ENCODE measurements around the gene CLEC2B. TPM values are rescaled to one million over a fixed set of nuclear protein-coding genes. Genes with fewer than 3 reads are reported as not detected.

CLEC2B gene
- total RNA-seq, 1 experiment from 2014 or later, result not detected

DNA sequence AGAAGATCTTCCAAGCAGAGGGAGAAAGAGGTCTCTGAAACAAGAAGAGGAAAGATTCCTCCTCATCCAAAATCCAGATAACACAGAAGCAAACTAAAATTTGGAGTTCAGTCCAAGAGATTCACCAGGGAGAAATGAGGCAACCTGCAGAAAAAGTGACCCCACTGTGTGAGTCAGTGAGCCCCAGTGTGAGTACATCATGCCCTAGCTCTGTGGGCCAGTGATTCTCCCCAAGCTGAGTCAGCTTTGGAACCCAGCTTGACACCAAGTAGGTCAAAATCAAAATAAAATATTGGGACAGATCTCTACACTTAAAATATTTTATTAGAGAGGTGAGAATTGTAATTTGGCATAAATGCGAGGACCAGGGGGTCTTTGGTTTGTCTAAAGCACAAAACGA, 17.2 kb downstream of the CLEC2B start:
- H3K27me3 ChIP-seq (ENCODE audit: insufficient read depth, low read length), result no peaks in the 10 kb centered on the region
- no peak overlapping the region for H3K9ac ChIP-seq (ENCODE audit: extremely low read depth, insufficient read length, low read length)
- no peak overlapping the region for H2AK5ac ChIP-seq (ENCODE audit: insufficient read length, low read length)
- no peaks in the 10 kb centered on the region for H4K20me1 ChIP-seq (ENCODE audit: control insufficient read depth, insufficient read depth, insufficient read length)
- no peak overlapping the region for H4K5ac ChIP-seq (ENCODE audit: insufficient read length, low read depth, low read length)
- WGBS (ENCODE audit: extremely low coverage, insufficient read length, low lambda C conversion rate), result no CpG with 5 or more reads among the region's 2 CpGs
- no peak overlapping the region for H3K18ac ChIP-seq (ENCODE audit: insufficient read length, low read depth, low read length)
- no peak overlapping the region for H4K91ac ChIP-seq (ENCODE audit: insufficient read length, low read depth, low read length)
- Mint-ChIP-seq H3K27ac (no peak overlapping the region), H3K9me3 (no peaks in the 10 kb centered on the region), H3K4me1 (peaks cover 10 to 18% of the 10 kb centered on the region in 2 experiments), H3K36me3 (ENCODE audit: insufficient read depth in 1 of 3, low read depth in 3 of 3) (no peaks in the 10 kb centered on the region), H3K27me3 (ENCODE audit: low read depth) (peaks cover 1% of the 10 kb centered on the region; the same call in 1 of the 2 replicates), H3K4me3 (no peak overlapping the region)
- no peak overlapping the region for H4K8ac ChIP-seq (replicated peaks; ENCODE audit: insufficient read length, low read depth, low read length)
- H3K4me1 ChIP-seq (ENCODE audit: insufficient read depth, low read length), result no peaks in the 10 kb centered on the region; the same call in 1 of the 2 replicates
- H3K9me3 ChIP-seq (ENCODE audit: control insufficient read depth, low read depth, low read length), result no peaks in the 10 kb centered on the region
- no peak overlapping the region for H3K23ac ChIP-seq (ENCODE audit: insufficient read length, low read depth, low read length)
- H2BK12ac ChIP-seq (ENCODE audit: insufficient read length, low read depth, low read length), result no peak overlapping the region
- no peaks in the 10 kb centered on the region for H3K79me1 ChIP-seq (ENCODE audit: insufficient read depth, low read depth, low read length, poor library complexity, severe bottlenecking)
- no peak overlapping the region for H2BK20ac ChIP-seq (ENCODE audit: low read depth, low read length, poor library complexity, severe bottlenecking)
- H2BK5ac ChIP-seq (ENCODE audit: insufficient read length, low read length), result no peak overlapping the region
- H2BK15ac ChIP-seq (ENCODE audit: low read depth, low read length), result no peak overlapping the region
- H3K14ac ChIP-seq (ENCODE audit: insufficient read depth, low read length), result no peak overlapping the region
- H3K23me2 ChIP-seq (ENCODE audit: insufficient read length, low read depth, low read length, poor library complexity, severe bottlenecking), result no peaks in the 10 kb centered on the region
- no peak overlapping the region for H3K56ac ChIP-seq (ENCODE audit: insufficient read length, low read depth, low read length)
- H3K4ac ChIP-seq (ENCODE audit: low read depth, low read length), result no peak overlapping the region
- no peaks in the 10 kb centered on the region for H3K79me2 ChIP-seq (ENCODE audit: insufficient read depth, low read length)
- H2BK120ac ChIP-seq (ENCODE audit: low read depth, low read length, poor library complexity, severe bottlenecking), result no peak overlapping the region
- DNase-seq, result no peak
- H2AFZ ChIP-seq (ENCODE audit: low read length), result no peak overlapping the region
- no peak overlapping the region for H3T11ph ChIP-seq (ENCODE audit: low read length)
- H3K4me2 ChIP-seq (ENCODE audit: insufficient read depth, insufficient read length, low read length), result no peak overlapping the region
- H3K27ac ChIP-seq (ENCODE audit: insufficient read length, low read depth, low read length), result no peak overlapping the region
- TF ChIP-seq, protein P1, sequence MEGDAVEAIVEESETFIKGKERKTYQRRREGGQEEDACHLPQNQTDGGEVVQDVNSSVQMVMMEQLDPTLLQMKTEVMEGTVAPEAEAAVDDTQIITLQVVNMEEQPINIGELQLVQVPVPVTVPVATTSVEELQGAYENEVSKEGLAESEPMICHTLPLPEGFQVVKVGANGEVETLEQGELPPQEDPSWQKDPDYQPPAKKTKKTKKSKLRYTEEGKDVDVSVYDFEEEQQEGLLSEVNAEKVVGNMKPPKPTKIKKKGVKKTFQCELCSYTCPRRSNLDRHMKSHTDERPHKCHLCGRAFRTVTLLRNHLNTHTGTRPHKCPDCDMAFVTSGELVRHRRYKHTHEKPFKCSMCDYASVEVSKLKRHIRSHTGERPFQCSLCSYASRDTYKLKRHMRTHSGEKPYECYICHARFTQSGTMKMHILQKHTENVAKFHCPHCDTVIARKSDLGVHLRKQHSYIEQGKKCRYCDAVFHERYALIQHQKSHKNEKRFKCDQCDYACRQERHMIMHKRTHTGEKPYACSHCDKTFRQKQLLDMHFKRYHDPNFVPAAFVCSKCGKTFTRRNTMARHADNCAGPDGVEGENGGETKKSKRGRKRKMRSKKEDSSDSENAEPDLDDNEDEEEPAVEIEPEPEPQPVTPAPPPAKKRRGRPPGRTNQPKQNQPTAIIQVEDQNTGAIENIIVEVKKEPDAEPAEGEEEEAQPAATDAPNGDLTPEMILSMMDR (conservative IDR thresholded peaks at IDR 0.05), result no peak

Data from H9 (cell line).